SIG-M5 treated with dmso at 0.1 percent for 504 hours (cell line): ENCODE measurements around the gene BCL10.

Source experiments
- DNase-seq: peaks from one replicate; lab custom pipeline; 2025; ENCODE audit not compliant: unreplicated experiment; lab: John Stamatoyannopoulos, UW

Gene BCL10

DNA sequence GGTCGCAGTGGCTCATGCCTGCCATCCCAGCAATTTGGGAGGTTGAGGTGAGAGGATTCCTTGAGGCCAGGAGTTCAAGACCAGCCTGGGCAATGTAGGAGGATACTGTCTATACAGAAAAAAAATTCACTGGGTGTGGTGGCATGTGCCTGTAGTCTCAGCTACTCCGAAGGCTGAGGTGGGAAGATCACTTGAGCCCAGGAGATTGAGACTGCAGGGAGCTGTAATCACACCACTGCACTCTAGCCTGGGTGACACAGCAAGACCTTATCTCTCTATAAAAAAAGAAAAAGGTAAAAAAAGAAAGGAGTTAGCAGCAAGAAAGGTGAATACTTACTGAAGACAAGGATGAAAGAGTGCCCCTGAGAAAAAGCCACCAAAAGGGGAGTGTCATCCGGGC, 23.7 kb upstream of the BCL10 start:
- DNase-seq: no peak

- peak; percentile 81 for DNase-seq
Measured at GRCh38 chr1:85297855-85298629, 21.6 kb upstream of the BCL10 start.

DNA sequence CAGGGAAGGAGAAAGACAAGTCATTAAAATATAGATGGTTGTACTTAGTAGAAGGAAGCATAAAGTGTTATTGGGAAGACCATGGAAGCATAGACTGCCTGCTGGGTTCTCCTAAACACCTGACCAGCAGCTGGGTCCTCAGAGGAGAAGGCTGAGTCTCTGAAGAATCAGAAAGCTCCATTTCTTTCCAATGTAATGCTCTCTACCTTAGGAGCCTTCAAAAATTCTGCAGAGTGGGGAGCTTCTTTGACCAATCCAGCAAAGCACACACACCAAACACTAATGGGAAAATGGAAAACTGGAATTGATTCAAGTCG, 21.1 kb upstream of the BCL10 start:
- no peak for DNase-seq

GRCh38 chr1:85296980-85297379, 20.5 kb upstream of the BCL10 start:
- DNase-seq: no peak

- DNase-seq: no peak
Measured at GRCh38 chr1:85295654-85296053, 19.2 kb upstream of the BCL10 start.

GRCh38 chr1:85295006-85295431, 18.6 kb upstream of the BCL10 start:
- DNase-seq: no peak

DNA sequence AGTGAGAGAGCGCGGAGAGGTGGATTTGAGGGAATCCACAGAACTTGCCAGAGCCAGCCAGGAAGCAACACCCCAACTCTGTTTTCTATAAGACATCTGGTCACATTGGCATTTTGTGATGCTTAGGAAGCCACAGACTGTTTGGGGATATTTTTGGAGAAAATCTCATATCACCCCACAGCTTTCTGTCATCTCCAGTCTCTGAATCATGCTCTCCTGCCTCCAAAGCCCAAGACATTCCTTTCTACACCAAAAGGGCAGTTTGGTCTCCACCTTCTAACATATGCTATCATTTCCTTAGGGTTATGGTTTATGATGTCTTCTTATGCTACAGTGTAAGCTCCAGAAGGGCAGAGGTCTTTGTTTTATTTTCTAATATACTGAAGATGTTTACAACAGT, 14.4 kb upstream of the BCL10 start:
- no peak for DNase-seq

DNA sequence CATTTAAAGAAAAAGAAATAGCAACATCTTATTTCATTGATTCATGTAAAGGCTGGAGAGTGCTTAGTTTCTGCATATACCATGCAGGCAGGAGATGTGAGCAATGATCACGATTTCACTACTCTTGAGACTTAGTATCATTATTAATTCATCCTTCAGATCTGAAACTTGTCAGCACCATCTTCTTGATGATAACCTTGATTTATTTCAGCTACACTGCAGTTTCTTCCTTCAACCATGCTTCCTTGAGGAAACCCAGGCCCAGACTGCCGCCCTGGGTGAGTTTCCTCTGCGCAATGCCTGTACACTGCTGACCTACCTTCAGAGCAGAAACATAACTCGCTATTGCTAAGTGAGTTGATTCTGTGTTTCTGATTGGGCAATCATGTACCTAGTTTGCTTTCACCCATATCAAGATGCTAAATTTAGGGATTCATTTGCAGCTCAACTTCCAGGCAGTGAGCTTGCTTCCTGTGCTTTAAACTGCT, 13.5 kb upstream of the BCL10 start:
- no peak for DNase-seq

DNA sequence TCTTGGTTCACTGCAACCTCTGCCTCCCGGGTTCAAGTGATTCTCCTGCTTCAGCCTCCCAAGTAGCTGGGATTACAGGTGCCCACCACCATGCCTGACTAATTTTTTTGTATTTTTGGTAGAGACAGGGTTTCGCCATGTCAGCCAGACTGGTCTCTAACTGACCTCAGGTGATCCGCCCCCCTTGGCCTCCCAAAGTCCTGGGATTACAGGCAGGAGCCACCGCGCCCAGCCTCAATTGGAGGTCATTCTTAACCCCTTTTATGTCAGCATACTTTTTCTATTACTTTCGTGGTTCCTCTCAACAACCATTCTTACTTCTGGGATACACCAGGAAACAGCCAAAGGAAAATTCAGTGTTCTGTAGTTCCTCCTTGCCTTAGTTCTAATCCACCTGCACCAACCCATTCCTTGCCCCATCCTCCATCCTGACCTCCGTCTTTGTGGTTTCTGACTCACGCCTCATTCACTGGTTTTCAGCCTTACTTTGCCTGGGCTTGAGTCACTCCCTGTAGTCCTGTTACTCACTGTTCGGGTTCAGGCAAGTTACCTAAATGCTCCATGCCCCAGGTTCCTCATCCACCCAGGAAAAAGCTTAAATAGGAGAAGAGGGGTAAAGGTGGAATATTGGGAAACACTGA, 12.9 kb upstream of the BCL10 start:
- peak; percentile 42 for DNase-seq

- no peak for DNase-seq
Measured at GRCh38 chr1:85284202-85284601, 7.8 kb upstream of the BCL10 start.

GRCh38 chr1:85283475-85284199, 7.2 kb upstream of the BCL10 start:
- DNase-seq: no peak

DNA sequence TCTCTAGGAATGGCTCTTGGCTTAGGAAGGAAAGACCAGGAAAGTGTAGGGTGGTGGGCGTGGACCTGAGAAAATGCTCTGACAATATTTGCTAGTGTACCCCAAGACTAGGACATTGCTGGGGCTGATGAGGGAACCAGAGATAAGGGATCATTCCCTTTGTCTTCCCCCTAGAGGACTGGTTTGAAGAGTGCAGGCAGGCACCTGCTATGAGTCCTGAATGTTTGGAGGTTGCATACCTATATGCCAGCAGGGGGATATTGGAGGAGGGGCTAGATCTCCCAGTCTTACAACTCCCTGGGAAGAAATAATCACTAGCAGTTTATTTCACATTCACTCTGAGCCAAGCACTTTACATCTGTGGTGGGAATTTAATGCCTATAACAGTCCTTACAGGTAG, 6.0 kb upstream of the BCL10 start:
- no peak for DNase-seq

- DNase-seq: no peak
Measured at GRCh38 chr1:85280636-85281035, 4.2 kb upstream of the BCL10 start.

GRCh38 chr1:85279458-85280080, 3.1 kb upstream of the BCL10 start:
- DNase-seq: no peak

DNA sequence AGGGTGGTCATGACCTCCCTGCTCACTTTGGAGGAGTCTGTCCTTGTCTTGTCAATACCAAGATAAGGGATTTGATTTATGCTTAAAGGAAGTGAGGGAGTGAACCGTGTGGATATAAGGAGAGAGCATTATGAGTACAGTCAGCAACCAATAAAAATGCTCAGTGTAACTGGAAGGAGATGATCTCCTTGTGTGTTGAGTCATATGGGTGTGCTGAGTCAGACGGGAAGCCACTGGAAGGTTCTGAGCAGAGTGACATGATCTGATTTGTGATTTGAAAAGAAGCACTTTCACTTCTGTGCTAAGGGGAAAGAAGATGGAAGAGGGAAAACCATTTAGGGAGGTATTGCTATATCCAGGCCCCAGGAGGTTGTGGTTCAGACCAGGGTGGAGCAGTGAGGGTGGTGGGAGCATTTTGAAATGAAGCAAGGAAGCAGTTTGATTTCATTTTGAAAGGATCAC, 2.5 kb upstream of the BCL10 start:
- peak; percentile 62 for DNase-seq

DNA sequence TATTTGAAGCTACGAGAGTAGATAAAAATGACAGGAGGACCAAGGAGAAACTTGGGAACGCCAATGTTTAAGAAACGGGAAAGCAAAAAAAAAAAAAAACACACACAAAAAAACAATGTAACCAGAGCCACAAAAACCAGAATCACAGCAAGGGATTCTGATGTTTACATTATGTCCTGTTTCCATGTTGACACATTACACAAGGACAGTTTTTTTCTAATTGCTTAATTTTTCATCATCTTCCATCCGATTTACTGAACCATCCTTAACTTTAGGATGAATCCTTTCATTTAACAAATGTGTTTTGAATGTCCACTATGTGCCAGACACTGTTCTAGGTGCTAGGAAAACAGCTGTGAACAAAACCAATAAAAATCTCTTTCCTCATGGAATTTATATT, 1.4 kb upstream of the BCL10 start:
- no peak for DNase-seq

GRCh38 chr1:85276978-85277639, 677 bp upstream of the BCL10 start:
- no peak for DNase-seq

DNA sequence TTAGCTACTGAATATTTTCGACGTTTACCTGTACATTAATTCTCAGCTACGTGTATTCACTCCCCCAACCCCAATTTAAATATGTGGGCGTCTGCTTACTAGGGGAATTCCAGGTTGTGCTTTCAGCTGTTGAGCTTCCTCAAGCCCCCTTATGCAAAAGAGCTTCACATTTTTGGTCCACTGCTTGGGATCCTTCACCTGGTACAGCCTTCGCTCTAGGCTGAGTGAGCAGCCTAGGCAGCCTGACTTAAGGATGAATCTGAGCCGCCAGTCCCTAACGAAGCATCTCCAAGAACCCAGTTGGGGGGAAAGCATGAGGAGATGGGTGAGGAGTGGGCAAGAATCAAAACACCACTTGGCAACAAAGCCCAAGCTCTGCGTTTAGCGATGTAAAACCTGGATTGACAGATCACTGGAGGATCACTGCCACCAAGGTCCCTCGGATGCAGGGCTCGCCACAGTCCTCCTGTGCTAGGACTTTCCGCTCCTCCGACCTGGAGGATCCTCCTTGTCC, 674 bp downstream of the BCL10 start:
- no peak for DNase-seq

DNA sequence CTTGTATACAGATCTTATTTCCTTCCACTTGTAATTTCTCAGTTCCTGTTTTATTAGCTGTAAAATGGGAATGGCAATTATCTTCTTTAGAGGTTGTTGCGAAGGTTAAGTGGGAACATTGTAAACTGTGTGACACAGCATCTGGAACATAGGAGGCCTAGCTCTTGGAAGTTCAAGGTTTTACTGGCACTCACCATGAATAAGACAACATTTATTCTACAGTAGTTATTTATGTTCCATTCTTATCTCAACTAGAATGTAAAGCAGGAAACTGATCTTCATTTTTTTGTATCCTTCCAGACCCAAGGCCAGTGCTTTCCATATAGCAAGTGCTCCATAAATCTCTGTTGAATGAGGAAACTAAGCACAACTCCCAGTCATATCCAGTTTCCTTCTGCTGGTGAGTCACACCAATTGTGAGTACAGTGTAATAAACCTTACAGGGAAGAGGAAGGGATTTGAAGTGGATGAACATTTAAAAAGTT, 1.4 kb downstream of the BCL10 start:
- peak; percentile 58 for DNase-seq

DNA sequence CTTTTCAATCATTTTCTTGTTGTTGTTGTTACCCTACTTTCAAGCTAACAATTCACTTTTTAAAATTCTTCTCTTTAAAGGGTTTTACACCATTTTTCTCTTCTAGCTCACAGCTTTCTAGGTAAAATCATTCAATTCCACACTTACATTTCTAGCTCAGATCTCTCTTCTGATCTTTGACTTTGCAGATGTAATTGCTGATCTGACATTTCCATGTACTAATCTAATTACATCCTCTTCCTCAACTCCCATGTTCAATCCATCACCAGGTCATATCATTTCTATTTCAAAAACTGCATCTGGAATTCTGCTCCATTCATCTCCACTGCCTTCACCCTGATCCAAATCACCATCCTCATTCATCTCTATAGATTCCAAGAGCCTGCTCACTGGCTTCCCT, 3.0 kb downstream of the BCL10 start:
- DNase-seq: no peak
